Activated naive CD4-positive, alpha-beta T cell (primary cell): Measurements from ENCODE around the gene RPUSD2.
A peak's percentile ranks its signal among the peaks of the same experiment; 100 is the strongest.

Experiments used
- DNase-seq, 4 experiments: peaks; one replicate each; lab custom pipeline; 2025; lab: John Stamatoyannopoulos, UW

Gene RPUSD2, protein sequence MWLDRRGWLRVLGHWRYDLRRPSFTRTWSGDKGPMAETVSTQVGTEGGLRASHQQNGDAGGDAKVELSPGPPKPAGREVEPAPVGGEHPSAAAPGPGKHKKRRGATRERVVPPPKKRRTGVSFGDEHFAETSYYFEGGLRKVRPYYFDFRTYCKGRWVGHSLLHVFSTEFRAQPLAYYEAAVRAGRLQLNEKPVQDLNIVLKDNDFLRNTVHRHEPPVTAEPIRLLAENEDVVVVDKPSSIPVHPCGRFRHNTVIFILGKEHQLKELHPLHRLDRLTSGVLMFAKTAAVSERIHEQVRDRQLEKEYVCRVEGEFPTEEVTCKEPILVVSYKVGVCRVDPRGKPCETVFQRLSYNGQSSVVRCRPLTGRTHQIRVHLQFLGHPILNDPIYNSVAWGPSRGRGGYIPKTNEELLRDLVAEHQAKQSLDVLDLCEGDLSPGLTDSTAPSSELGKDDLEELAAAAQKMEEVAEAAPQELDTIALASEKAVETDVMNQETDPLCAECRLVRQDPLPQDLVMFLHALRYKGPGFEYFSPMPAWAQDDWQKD

DNA sequence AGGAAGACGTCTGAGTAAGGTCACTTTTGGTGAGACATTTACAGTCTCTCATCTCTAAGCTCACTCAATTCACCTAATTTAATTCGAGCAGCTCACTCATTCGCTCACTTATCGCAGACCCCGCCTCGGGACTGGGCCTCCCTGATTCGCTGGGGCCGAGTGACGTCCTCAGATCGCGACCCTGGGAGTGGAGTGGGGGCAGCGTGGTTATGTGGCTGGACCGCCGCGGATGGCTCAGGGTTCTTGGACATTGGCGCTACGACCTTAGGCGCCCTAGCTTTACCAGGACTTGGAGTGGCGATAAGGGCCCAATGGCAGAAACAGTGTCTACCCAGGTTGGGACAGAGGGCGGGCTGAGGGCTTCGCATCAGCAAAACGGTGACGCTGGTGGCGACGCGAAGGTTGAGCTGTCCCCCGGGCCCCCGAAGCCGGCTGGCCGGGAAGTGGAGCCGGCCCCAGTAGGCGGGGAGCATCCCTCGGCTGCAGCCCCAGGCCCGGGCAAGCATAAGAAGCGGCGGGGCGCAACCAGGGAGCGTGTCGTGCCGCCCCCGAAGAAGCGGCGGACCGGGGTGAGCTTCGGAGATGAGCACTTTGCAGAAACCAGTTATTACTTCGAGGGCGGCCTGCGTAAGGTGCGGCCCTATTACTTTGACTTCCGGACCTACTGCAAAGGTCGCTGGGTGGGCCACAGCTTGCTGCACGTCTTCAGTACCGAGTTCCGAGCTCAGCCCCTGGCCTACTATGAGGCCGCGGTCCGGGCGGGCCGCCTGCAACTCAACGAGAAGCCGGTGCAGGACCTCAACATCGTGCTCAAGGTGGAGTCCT is at the start of gene RPUSD2:
Gene RPUSD2, plus strand, starts transcription at position 171 of the 825 bp plus-strand sequence. Its CDS starts 39 bp downstream, at position 210.
- peak; percentile 72 to 83 (median 78) for DNase-seq

DNA sequence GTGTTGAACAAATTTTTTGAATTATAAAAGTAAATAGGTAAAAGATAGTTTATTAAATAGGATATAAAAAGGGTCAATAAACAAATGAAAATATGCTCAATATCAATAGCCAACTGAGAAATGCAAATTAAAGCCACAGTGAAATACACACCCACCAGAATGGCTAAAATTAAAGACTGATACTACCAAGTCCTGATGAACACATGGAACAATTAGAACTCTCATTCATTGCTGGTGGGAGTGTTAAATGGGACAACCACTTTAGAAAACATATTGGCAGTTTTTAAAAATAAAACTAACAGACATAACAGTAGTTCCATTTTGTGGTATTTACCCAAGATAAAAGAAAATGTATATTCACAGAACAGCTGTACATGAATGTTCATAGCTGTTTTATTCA is 45.5 kb upstream of the RPUSD2 start:
- no peak for DNase-seq

DNA sequence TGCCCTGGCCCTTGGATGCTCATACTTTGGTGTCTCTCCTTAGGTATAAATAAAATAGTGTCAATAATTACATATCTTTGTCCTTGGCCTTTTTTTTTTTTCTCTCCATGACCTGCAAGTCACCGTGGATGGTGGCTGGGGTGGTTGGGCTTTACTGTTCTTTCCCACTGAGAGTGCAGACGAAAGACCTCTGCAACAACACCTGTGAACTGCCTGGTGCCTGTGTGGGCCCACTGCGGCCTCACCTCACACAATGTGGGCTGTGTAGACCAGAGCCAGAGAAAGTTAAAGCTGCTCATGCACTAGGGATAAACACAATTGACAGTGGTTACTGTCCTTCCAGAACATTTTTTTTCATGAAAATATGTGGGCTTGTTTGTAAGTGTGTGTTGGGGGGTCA is 43.2 kb upstream of the RPUSD2 start:
- DNase-seq: no peak

DNA sequence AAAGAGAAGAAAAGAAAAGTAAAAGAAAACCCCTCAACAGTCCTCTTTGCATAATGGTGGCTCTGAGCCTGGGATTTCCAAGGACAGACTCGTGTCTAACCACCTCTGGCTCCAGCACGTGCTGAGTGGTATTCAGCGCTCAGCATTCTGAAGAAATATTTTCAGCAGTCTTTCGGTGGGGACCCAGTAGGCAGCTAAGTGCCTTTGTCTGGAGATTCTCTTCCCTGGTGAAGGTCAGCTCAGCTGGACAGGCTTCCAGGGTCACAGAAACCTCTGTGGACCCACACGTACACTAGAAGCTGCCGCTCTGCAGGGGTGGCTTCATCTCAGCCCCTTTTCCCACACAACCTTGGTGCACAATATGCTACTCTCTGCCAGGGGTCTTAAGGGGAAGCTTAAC is 40.3 kb upstream of the RPUSD2 start:
- no peak for DNase-seq

DNA sequence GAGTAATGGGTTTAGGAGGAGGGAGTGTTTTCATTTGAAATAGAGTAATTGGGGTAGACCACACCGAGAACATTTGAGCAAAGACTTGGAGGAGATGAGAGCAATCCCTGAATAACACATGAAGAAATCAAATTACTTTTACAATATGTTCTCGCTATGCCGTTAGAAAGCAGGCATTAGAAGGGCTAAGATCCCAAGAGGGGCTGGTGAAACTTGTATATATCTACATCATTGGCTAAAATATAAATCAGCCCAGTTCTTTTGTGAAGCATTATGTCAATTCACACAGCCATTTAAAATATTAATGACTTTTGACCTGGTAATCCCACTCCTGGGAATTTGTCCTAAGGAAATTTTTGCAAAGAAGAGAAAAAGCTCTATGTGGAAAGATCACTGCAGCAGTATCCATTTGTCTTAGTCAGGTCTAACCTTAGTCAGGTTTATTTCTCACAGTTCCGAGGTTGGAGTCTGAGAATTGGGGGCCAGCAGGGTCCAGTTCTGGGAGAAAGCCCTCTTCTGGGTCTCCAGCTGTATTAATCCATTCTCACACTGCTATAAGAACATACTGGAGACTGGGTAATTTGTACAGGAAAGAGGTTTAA is 35.2 kb upstream of the RPUSD2 start:
- DNase-seq: no peak

DNA sequence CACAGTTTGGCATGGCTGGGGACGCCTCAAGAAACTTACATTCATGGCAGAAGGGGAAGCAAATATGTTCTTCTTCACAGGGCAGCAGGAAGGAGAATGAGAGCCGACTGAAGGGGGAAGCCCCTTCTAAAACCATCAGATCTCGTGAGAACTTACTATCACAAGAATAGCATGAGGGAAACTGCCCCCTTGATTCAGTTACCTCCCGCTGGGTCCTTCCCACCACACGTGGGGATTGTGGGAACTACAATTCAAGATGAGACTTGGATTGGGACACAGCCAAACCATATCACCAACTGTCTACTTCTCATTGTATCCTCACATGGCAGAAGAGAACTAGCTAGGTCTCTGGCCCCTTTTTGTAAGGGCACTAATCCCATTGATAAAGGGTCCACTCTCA is 34.7 kb upstream of the RPUSD2 start:
- no peak for DNase-seq

DNA sequence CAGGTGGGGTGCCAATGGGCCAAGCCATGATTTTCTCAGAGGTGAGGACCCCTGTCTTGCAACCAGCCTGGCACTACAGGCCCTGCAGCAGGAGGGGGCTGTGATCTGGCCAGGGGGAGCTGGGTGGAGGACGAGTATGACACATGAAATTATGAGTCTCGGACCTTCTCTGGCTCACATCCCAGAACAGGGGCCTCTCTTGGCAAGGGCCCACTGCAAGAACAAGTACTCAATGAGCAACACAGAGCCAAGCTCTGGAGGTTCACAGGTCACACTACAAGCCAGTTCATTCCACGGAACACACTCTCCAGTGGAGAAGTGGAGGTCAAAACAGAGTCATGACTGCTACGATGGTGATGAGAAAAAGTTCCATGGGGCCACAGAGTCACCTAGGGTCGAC is 32.6 kb upstream of the RPUSD2 start:
- no peak for DNase-seq

DNA sequence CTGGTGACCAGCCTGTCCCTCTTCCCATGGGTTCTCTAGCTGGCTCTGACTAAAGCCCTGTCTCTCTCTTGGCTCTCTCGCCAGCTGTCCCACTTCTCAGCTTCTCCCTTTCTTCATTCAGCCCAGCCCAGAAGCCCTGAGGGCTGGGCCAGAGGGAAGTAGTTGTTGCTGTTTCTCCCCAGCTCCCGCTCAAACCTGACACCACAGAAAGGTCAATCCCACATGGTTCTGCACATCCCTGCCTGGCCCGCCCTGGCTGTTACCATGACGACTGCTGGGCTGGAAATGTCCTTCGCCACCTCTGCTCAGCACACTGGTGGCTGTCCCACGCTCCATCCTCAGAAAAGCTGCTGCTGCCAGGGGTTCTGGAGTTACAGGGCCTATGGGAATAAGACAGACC is 30.1 kb upstream of the RPUSD2 start:
- no peak for DNase-seq

DNA sequence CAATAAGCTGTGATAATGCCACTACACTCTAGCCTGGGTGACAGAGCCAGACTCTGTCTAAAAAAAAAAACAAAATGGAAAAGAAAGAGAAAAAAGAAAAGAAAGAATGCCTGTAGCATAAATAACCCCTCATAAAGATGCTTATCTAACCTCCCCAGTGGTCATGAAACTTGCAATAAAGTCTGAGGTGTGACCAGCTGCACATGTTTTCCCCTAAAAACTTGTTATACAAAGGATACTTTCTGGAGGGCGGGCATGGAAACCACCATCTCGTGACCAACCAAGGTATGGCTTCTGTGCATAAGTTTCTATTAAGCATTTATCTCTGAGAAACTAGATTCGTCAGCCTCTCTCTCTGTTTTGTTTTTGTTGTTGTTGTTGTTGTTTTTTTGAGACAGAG is 26.0 kb upstream of the RPUSD2 start:
- DNase-seq: no peak

DNA sequence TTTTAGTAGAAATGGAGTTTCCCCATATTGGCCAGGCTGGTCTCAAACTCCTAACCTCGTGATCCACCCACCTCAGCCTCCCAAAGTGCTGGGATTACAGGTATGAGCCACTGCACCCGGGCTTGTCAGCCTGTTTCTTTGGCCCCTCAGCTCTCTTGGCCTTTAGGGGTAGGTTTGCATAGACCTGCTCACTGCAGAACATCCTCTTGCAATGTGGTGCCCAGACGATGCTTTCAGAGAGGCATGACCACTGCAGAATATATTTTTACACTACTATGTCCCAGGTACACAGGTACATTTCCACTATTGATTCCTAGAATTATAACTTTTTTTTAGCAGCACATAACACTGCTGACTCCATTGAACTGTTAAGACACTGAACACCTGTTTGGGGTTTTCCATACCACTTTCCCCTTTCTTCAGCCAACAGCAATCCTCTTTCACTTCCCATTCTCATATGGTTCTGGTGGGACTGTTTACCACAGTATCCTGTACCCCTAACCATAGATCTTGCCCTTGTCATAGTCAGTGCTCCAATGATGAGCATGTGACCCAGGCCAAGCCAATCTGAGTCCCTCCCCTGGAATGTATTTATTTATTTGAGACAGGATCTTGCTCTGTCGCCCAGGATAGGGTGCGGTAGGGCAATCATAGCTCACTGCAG is 25.3 kb upstream of the RPUSD2 start:
- DNase-seq: no peak

DNA sequence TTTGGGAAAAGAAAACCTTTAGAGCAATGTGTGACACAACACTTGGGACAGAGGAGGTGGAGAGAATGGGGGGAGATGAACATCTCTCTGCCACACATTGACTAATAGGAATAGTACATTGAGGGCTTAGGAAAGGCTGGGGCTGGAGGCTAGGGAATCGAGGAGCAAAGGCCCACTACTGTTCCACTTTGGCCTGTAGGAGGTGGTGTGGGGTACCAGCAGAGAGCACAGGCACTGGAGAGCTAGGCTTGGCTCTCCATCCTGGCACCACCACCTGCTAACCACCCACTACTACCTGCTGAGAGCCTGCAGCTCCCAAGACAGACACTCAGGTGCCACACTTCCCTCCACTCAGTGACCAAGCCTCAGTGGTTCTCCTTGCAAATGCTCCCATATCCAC is 23.6 kb upstream of the RPUSD2 start:
- no peak for DNase-seq

DNA sequence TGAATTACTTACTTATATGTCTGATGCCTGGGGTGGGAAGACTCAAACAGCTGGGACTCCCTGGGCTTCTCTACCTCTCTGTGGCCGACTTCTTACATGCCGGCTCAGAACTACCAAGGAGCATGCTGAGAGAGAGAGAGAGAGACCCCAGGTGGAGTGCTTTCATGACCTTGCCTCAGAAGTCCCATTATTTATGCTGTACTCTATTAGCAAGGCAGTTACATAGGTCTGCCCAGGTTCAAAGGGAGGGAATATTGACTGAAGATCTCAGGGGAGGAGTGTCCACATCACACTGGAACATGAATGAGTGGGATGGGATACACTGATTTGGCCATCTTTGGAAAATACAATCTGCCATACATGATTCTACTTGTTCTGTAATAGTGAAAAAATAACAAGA is 20.5 kb upstream of the RPUSD2 start:
- no peak for DNase-seq

DNA sequence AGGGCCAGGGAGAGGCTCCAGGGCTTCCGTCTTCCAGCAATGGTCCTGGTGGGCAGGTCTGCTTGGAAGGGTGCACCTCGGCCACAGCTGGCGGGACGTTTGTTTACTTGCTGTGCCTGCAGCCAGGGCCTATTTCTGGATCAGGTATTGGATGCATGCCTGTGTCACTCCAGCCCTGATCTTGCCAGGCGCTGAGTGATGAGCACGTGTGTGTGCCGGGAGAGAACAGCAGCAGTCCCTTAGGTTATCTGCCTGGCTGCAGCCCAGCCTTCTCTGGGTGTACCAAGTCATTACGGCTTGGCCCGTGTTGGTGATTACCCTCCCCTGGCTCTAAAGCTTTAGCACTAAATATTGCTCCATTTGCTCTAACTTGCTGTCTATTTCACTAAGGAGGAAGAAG is 19.2 kb upstream of the RPUSD2 start:
- no peak for DNase-seq

DNA sequence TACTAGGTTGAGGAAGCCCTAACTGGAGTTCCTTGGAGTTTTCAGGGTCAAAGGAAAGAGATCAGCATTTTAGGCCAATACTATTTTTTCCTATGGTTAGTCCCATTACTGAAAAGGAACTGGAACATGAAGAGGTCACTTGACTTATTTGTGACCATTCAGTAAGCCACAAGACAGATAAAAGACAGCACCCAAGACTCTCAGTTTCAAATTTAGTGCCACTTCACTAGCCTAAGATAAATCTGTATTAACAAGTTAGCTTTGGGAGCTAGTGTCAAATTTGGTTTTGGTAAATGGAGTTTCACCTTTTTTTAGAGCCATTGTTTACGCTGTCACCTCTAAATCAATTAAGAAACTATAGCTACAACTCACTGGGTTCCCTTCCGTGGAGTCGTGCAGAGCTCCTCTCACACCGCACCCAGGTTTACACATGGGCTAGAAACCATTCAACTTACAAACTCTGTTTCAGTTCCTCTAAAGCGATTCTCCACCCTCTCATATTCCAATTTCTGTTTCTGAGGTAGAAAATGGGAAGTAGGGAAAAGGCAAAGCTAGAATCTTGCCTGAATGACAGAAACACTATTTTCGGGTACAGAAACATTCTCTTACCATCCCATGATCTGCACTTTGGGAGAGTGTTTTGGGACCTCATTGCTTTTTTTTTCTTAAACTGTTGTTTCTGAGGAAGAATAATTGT is 18.6 kb upstream of the RPUSD2 start:
- DNase-seq: no peak

DNA sequence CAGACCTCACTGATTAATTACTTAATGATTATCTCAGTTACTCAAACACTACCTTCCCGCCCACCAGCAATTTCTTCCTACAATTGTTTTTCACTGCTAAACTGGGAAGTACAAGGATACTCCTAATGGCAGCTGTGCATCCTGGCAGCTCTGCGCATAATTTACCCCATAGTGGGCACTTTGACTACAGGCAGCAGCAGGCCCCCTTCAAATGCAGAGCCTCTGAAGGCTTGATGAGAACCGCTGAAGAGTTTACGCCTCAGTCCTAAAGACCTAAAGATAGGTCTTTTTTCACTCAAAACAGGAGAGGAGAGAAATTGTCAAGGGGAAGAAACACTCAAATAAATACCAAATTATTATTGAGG is 15.0 kb upstream of the RPUSD2 start:
- DNase-seq: no peak

DNA sequence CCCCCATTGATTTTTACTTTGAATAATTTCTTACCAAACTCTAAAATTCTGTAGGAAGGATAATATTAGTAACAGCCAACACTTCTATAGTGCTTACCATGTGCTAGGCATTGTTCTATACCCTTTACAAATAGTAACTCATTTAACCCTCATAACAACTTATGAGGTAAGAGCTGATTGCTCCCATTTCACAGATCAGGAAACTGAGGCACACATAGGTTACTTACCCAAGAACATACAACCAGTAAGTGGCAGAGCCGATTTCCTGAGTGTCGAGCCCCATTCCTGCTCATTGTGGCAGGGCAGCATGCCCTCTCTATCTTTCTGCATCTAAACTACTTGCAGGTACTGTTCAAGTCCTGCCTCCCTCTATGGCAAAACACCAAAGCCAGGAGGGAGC is 13.2 kb upstream of the RPUSD2 start:
- no peak for DNase-seq

DNA sequence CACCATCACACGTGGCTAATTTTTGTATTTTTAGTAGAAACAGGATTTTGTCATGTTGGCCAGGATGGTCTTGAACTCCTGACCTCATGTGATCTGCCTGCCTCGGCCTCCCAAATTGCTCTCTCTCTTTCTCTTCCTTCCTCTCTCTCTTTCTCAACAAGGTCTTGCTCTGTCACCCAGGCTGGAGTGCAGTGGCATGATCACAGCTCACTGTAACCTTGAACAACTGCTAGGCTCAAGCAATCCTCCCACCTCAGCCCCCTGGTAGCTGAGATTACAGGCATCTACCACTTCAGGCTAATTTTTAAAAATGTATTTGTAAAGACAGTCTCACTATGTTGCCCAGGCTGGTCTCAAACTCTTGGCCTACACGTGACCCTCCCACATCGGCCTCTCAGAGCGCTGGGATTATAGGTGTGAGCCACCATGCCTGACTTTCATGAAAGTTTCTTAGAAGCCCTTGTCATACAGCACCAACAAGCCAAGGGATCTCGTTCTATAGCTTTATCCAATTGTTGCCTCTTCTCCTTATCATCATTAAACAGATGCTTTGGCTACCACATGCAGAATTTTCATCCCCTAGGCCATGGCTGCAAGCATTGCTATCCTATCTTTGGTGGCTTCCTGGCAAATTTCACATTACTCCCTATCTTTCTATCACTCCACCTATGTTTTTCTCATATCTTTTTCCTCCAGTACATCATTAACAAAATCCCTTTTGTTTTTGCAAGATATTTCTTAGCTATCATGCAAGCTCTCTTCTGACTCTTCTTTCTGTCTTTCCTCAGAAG is 10.0 kb upstream of the RPUSD2 start:
- DNase-seq: no peak

DNA sequence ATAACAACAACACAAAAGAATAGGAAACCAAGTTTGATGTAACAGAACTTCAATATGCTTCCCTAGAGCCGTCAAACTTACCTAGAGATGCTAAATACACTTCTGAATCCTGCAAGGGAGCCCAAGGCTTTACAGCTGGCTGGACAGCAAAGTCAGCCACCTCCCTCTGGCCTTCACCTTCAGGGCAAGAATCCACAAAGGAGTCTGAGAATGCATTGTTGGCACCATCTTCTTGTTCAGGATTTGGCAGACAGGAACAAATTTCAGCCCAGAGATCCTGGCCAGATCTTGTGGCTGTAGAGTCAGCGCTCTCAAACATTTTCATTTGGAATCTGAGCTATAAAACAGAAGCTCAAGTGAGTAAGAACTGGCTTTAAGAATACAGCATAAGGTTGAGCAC is 6.4 kb upstream of the RPUSD2 start:
- no peak for DNase-seq

DNA sequence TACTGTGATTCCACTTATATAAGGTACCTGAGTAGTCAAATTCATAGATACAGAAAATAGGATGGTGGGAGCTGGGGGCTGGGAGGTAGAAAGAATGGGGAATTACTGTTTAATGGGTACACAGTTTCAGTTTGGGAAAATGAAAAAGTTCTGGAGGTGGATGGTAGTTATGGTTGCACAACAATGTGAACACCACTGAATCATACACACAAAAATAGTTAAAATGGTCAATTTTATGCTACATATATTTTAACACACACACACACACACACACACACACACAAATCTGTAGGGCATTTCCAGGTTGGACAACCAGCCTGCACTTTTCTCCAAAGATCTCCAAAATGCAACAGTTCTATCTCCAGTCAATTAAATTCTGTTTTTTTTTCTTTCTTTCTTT is 5.7 kb upstream of the RPUSD2 start:
- DNase-seq: no peak

DNA sequence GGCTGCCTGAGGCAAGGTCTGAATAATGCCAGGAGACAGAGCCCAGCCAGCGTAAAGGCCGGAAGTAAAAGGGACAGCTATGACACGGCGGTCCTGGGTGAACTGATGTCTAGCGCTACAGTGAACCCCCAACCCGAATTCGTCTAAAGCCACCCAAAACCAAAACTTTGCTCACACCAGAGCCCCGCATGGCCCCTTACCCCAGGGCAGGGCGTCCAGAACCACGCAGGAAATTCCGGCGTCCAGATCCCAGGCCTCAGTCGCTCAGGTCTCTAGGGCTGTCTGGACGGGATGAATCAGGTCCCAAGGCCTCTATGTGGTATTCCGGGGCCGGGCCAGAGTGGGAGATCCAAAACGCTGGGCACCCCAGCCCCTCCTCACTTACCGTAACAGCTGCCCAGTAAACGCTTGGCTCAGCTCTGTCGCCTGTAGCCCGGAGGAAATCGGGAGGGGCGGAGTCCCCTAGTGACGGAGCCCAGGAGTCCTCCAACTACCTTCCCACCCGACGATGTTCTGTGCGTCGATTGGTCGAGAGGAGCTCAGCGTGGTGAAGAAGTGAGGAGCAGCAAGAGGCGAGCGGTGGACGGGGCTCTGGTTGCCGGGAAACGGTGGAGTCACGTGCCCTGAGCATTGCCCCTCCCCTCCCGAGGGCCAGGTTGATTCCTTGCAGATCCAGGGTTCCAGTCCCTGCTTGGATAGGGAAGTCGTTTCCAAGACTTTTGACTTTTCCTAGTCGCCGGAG is 4.3 kb upstream of the RPUSD2 start, which contains the start of gene CCDC32:
Gene CCDC32, minus strand, starts transcription at position 452 of the 742 bp plus-strand sequence. CDS start 2,027 bp downstream, outside the sequence.
- DNase-seq: peak; percentile 81 to 88 (median 83)
